ENCODE measurements around the gene NID1. TPM values are rescaled to one million over a fixed set of nuclear protein-coding genes. Genes with fewer than 3 reads are reported as not detected.

NID1 gene
- total RNA-seq, 4 donors from 2014 or later: 27.9 to 48.4 (median 32.3) TPM

DNA sequence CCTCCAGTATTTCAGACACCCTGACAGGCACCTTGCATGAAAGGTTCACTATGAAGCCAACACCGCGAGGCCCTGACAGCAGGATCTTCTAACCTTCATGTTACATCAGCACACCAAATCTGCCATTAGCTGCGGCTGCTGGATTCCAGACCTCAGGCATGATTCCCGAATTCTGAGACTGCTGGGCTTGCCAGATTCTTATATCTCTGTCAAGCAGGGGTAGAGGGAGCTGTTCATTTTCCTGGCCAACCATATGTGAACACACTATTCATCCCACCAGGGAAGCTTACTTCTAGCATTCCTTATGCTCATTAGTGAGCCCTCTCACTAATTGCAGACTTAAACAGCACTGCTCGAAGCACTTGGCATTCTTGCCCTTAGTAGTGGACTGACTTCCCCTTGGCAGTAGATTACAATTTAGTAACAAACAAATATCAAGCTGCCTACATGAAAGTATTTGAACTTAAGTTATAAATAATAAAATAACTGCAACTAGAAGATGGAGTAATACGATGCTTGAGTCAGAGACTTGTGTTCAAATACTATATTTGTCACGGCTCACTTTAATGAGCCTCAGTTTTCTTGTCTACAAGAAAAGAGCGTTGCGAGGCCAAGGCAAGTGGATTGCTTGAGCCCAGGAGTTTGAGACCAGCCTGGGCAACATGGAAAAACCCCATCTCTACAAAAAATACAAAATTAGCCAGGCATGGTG, 43.3 kb downstream of the NID1 start:
- H3K4me1 ChIP-seq: peaks cover 23% of the 10 kb centered on the region
- H3K9me3 ChIP-seq: no peaks in the 10 kb centered on the region
- DNase-seq (ENCODE audit: low spot score in 2 of 2): no peak
- H3K4me3 ChIP-seq: no peak overlapping the region
- H3K27me3 ChIP-seq: no peaks in the 10 kb centered on the region
- peak overlapping the region; percentile 85 for H3K27ac ChIP-seq
- peaks cover 30% of the 10 kb centered on the region for H3K36me3 ChIP-seq
- TF ChIP-seq, protein P1, sequence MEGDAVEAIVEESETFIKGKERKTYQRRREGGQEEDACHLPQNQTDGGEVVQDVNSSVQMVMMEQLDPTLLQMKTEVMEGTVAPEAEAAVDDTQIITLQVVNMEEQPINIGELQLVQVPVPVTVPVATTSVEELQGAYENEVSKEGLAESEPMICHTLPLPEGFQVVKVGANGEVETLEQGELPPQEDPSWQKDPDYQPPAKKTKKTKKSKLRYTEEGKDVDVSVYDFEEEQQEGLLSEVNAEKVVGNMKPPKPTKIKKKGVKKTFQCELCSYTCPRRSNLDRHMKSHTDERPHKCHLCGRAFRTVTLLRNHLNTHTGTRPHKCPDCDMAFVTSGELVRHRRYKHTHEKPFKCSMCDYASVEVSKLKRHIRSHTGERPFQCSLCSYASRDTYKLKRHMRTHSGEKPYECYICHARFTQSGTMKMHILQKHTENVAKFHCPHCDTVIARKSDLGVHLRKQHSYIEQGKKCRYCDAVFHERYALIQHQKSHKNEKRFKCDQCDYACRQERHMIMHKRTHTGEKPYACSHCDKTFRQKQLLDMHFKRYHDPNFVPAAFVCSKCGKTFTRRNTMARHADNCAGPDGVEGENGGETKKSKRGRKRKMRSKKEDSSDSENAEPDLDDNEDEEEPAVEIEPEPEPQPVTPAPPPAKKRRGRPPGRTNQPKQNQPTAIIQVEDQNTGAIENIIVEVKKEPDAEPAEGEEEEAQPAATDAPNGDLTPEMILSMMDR (IDR thresholded peaks at IDR 0.05): no peak
- no peak for TF ChIP-seq POLR2A (IDR thresholded peaks at IDR 0.05)
- no peak for TF ChIP-seq EP300 (IDR thresholded peaks at IDR 0.05)
- TF ChIP-seq POLR2AphosphoS5 (IDR thresholded peaks at IDR 0.05): no peak
- 57% methylated on average over 9 of the region's 9 CpGs for WGBS

DNA sequence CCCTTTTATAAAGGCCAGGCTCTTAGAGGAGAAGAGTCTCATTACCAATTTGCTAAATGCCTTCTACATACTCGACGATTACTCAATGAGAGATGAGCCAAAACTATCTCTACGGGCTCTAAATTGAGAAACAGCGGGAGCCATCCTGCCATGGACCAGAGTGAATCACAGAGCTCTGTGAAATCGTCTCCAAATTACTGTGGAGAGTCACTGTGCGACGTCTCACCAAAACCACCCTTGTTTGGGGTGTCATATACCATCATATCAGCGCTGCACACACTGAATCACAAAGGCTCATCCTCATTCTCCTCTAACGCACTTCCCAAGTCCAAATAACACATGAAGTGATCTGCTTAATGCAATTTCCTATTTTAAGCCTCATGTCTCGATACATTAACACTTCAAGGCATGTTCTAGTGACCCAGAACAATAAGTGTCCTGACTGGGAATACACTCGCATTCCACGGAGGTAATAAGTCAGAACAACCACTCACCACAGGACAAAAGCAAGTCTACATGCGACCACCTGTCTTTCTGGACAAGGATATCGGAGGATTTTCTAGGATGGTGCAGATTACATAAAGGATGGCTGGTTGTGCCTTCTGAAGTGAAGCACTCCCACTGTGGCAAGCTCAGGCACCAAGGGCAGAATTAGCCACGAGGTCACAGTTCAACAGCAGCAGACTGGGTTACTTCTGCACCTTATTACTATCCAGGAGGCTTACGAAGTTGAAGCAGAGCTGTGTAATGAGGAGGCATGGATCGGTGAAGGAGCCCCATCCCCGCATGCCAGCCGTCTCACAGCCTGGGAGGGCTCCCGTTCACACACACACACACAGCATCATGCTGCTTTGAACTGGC, 44.3 kb downstream of the NID1 start:
- Histone ChIP-seq H3K4me3 (no peak overlapping the region), H3K4me1 (peaks cover 31% of the 10 kb centered on the region), H3K9me3 (no peaks in the 10 kb centered on the region), H3K27me3 (no peaks in the 10 kb centered on the region), H3K27ac (peak overlapping the region; percentile 85), H3K36me3 (peaks cover 24% of the 10 kb centered on the region)
- TF ChIP-seq, protein P1 (IDR thresholded peaks at IDR 0.05): no peak
- 84% methylated on average over 20 of the region's 20 CpGs for WGBS
- DNase-seq (ENCODE audit: low spot score in 2 of 2): no peak

DNA sequence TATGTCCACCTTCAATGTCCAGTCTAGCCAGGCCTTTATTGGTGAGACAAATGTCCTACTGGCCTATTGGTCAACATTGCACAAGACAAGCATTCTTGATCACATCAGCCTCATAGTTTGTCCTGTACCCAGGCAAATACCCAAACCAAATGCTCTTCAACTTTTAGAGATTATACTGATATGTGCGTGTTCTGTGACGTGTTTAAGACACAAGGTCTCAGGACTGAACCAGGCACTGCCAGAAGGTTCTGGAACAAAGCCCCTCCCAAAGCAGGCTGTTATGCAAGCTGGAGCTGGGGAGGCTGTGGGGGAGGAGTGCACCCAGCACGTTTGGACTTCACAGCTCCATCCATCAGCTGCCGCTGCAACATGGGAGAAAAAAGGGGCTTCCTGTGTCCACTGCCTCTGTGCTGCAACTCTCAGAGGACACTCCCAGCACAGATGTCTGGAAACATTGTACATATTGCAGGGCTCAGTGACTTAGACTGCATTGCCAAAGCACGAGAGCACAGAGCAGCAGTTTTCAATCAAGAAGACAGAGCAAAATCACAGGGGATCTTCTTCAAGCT, 45.9 kb downstream of the NID1 start:
- Histone ChIP-seq H3K4me3 (no peak overlapping the region), H3K4me1 (peaks cover 38% of the 10 kb centered on the region), H3K9me3 (no peaks in the 10 kb centered on the region), H3K36me3 (peaks cover 16% of the 10 kb centered on the region), H3K27me3 (no peaks in the 10 kb centered on the region), H3K27ac (peak overlapping the region; percentile 88)
- TF ChIP-seq POLR2A (IDR thresholded peaks at IDR 0.05): no peak
- TF ChIP-seq POLR2AphosphoS5 (IDR thresholded peaks at IDR 0.05): peak; percentile 42 to 95 (median 69)
- WGBS: 49% methylated on average over 5 of the region's 5 CpGs
- peak; percentile 93 to 94 for DNase-seq (ENCODE audit: low spot score in 2 of 2)

DNA sequence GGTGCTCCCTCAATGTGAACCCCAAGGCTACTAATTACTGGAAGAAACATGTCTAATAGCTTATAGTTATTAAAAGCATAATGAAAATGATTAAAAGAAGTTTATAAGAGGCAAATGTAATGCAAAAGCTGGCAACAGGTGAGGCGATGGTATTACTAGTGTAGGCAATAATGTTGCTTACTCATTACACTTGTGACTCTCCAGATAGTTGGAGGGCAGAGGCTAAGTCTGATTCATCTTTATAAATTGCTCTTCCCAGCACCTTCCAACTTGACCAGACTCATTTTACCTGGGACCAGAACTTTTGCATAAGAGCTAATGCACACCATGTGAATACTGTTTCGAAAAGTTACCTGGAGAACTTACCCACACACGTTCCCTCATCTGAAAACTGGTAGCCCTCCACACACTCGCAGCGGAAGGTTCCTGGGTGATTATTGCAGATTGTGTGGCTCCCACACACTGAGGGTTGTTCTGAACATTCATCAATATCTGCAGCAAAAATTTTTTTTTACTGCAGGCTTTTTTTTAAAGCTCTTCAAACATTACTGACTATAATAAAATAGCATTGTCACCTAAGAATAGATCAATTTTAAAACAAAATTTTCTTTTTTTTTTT, 48.0 kb downstream of the NID1 start:
- Histone ChIP-seq H3K27ac (peak overlapping the region; percentile 88), H3K9me3 (no peaks in the 10 kb centered on the region), H3K27me3 (no peaks in the 10 kb centered on the region), H3K4me3 (no peak overlapping the region), H3K4me1 (peaks cover 38% of the 10 kb centered on the region), H3K36me3 (peaks cover 4% of the 10 kb centered on the region)
- WGBS: 86% methylated on average over 5 of the region's 5 CpGs
- TF ChIP-seq, protein P1 (IDR thresholded peaks at IDR 0.05): no peak
- TF ChIP-seq POLR2AphosphoS5 (IDR thresholded peaks at IDR 0.05): no peak
- no peak for TF ChIP-seq POLR2A (IDR thresholded peaks at IDR 0.05)
- TF ChIP-seq EP300 (IDR thresholded peaks at IDR 0.05): no peak
- DNase-seq (ENCODE audit: low spot score in 2 of 2): no peak

DNA sequence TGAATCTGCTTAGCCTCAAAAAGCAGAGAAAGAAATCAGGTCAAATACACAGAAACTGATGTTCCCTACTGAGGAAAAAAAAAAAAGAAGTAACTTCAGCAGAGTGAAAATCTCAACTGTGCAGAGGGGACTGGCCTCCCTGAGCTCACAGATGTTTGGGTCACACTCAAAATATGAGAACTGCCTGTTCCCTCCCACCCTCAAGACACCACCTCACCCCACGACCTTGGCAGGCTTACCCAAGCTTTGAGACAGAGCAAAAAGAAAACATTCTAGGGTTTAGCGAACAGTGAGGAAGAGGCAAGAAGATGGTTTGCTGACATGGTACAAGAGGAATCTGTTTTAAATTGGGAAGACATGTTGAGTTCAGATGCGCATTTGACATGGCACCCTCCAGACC, 48.8 kb downstream of the NID1 start:
- H3K4me1 ChIP-seq: peaks cover 34% of the 10 kb centered on the region
- peak in 1 of 2 donors; percentile 86 for DNase-seq (ENCODE audit: low spot score in 2 of 2)
- WGBS: 51% methylated on average over 3 of the region's 3 CpGs
- no peaks in the 10 kb centered on the region for H3K27me3 ChIP-seq
- TF ChIP-seq EP300 (IDR thresholded peaks at IDR 0.05) (no peak), POLR2AphosphoS5 (IDR thresholded peaks at IDR 0.05) (peak in 2 of 3 donors; percentile 43 to 55), POLR2A (IDR thresholded peaks at IDR 0.05) (no peak)
- no peak overlapping the region for H3K4me3 ChIP-seq
- H3K9me3 ChIP-seq: no peaks in the 10 kb centered on the region
- H3K27ac ChIP-seq: peak overlapping the region; percentile 88
- H3K36me3 ChIP-seq: peaks cover 9% of the 10 kb centered on the region

All from suprapubic skin (tissue), 4 donors.